RWPE2 (cell line): ENCODE measurements around the gene ATP2B3.

Source experiments
- ATAC-seq: fragments of 200-7000 bp; cut with Tn5 transposase; 3 replicates; pipeline ENCODE4 v1.9.1; 2021; ENCODE audit warnings: low read depth
- DNase-seq: peaks from one replicate; pipeline ENCODE4 v3.0.0-alpha.2; 2020; ENCODE audit warnings: low spot score
- H3K27ac ChIP-seq: fragments of 450-650 bp; 2 replicates; pipeline ENCODE4 v1.5.1; 2017; ENCODE audit warnings: mild to moderate bottlenecking; ENCODE audit not compliant: poor library complexity, severe bottlenecking
- H3K27me3 ChIP-seq: fragments of 250-450 bp; sonication (Bioruptor Pico); 2 replicates; pipeline ENCODE4 v1.5.1; 2021; ENCODE audit warnings: mild to moderate bottlenecking, moderate library complexity; ENCODE audit not compliant: insufficient read depth, poor library complexity, severe bottlenecking
- H3K36me3 ChIP-seq: fragments of 250-450 bp; sonication (Bioruptor Pico); 2 replicates; pipeline ENCODE4 v1.5.1; 2020; ENCODE audit warnings: low read depth, mild to moderate bottlenecking, moderate library complexity
- H3K4me1 ChIP-seq: fragments of 250-450 bp; sonication (Bioruptor Pico); 2 replicates; pipeline ENCODE4 v1.5.1; 2021; ENCODE audit warnings: mild to moderate bottlenecking, moderate library complexity; ENCODE audit not compliant: insufficient read depth, poor library complexity, severe bottlenecking
- H3K4me3 ChIP-seq: fragments of 250-450 bp; sonication (Bioruptor Pico); 2 replicates; pipeline ENCODE4 v1.5.1; 2021; ENCODE audit warnings: mild to moderate bottlenecking, moderate library complexity; ENCODE audit not compliant: severe bottlenecking
- H3K9me3 ChIP-seq: fragments of 250-450 bp; sonication (Bioruptor Pico); 2 replicates; pipeline ENCODE4 v1.5.1; 2021; ENCODE audit warnings: mild to moderate bottlenecking, moderate library complexity; ENCODE audit not compliant: severe bottlenecking
- CTCF ChIP-seq: fragments of 450-650 bp; IDR thresholded peaks from one replicate; pipeline ENCODE4 v1.5.1; 2017; ENCODE audit warnings: mild to moderate bottlenecking, moderate library complexity; ENCODE audit not compliant: poor library complexity, severe bottlenecking

ATP2B3 gene

GRCh38 chrX:153569475-153569874, 52.0 kb downstream of the ATP2B3 start:
- DNase-seq (no peak), ATAC-seq (no peak)
- Histone ChIP-seq H3K27me3 (no peaks in the 10 kb centered on the region), H3K36me3 (no peaks in the 10 kb centered on the region), H3K9me3 (no peaks in the 10 kb centered on the region), H3K4me3 (no peak overlapping the region), H3K27ac (no peak overlapping the region), H3K4me1 (no peaks in the 10 kb centered on the region)
- TF ChIP-seq CTCF: no peak

DNA sequence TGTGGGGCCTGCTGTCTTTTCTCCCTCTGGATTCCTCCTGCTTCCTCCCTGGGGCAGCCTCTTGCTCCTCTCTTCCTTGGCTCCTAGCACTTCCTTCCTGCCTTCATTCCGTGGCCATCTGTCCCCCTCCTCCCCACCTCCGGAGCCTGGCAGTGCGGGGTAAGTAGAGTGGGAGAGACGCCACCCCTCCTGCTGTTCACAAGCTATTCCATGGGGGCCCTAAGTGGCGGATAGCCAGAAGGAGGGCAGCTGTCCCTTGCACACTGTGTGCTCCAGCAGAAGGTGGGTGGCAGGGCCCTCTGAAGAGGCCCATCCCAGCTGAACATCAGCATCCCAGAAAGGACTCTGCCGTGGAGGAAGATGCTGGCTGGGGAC, 54.1 kb downstream of the ATP2B3 start:
- H3K4me3 ChIP-seq: no peak overlapping the region
- DNase-seq: no peak
- no peaks in the 10 kb centered on the region for H3K9me3 ChIP-seq
- no peaks in the 10 kb centered on the region for H3K36me3 ChIP-seq
- H3K27me3 ChIP-seq: no peaks in the 10 kb centered on the region
- ATAC-seq: no peak
- H3K4me1 ChIP-seq: no peaks in the 10 kb centered on the region
- H3K27ac ChIP-seq: no peak overlapping the region
- TF ChIP-seq CTCF: no peak

DNA sequence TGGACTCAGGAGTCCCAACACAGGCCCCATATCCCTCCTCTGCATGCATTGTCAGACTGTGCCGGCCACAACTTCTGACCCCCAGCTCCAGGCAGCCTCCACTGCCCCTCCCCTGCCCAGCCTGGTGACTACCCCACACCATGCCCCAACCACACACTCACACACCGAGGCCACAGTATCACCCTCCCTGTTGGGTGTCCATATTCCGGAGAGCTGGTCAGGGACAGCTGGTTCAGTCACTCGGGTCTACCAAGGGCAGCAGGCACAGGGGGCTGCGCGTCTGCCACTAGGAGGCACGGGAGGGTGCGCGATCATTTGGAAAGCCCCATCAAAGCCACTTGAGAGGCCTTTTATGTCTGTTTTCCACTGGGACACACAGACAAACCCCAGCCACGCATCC, 55.2 kb downstream of the ATP2B3 start:
- H3K36me3 ChIP-seq: no peaks in the 10 kb centered on the region
- no peak overlapping the region for H3K4me3 ChIP-seq
- no peaks in the 10 kb centered on the region for H3K9me3 ChIP-seq
- no peaks in the 10 kb centered on the region for H3K27me3 ChIP-seq
- H3K4me1 ChIP-seq: no peaks in the 10 kb centered on the region
- no peak overlapping the region for H3K27ac ChIP-seq
- no peak for ATAC-seq
- no peak for DNase-seq
- no peak for TF ChIP-seq CTCF

GRCh38 chrX:153573984-153574383, 56.5 kb downstream of the ATP2B3 start:
- ATAC-seq: no peak
- no peak for DNase-seq
- Histone ChIP-seq H3K36me3 (no peaks in the 10 kb centered on the region), H3K4me3 (no peak overlapping the region), H3K27ac (no peak overlapping the region), H3K4me1 (no peaks in the 10 kb centered on the region), H3K27me3 (no peaks in the 10 kb centered on the region), H3K9me3 (no peaks in the 10 kb centered on the region)
- TF ChIP-seq CTCF: no peak

DNA sequence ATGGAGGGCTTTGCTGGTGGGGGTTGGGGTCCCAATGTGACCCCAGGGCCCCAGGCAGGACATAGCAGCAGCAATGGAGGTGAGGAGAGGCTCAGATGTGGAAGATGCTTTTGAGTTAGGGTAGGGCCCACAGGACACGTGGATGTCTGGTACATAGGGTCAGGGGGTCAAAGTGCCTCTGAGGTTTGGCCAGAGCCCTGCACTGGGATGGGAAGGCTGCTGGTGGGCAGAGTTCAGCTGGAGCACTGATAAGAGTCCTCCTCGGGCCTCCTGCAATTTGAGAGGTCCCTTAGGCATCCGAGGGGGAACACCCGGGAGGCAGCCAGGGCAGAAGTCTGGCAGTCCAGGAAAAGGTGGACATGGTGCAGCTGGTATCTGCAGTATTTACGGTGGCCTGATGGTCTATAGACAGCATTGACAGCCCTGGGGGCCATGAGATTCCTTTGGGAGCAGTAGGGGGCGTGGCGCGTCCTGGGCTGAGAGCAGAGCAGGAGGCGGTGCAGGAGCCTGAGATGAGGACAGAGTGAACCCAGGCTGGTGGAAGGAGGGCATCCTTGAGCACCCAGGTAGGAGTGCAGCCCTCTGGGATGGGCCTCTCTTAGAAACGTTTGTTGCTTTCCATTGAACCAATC, 58.9 kb downstream of the ATP2B3 start:
- Histone ChIP-seq H3K36me3 (no peaks in the 10 kb centered on the region), H3K4me3 (no peak overlapping the region), H3K4me1 (no peaks in the 10 kb centered on the region), H3K9me3 (no peaks in the 10 kb centered on the region), H3K27me3 (no peaks in the 10 kb centered on the region), H3K27ac (no peak overlapping the region)
- no peak for DNase-seq
- no peak for TF ChIP-seq CTCF
- ATAC-seq: no peak
